Kidney tubule cell (primary cell): ENCODE data around the gene MYOZ3.

Source experiments
- DNase-seq: peaks from one replicate; pipeline ENCODE4 v3.0.0-alpha.2; 2018; ENCODE audit warnings: low spot score

MYOZ3 gene

DNA sequence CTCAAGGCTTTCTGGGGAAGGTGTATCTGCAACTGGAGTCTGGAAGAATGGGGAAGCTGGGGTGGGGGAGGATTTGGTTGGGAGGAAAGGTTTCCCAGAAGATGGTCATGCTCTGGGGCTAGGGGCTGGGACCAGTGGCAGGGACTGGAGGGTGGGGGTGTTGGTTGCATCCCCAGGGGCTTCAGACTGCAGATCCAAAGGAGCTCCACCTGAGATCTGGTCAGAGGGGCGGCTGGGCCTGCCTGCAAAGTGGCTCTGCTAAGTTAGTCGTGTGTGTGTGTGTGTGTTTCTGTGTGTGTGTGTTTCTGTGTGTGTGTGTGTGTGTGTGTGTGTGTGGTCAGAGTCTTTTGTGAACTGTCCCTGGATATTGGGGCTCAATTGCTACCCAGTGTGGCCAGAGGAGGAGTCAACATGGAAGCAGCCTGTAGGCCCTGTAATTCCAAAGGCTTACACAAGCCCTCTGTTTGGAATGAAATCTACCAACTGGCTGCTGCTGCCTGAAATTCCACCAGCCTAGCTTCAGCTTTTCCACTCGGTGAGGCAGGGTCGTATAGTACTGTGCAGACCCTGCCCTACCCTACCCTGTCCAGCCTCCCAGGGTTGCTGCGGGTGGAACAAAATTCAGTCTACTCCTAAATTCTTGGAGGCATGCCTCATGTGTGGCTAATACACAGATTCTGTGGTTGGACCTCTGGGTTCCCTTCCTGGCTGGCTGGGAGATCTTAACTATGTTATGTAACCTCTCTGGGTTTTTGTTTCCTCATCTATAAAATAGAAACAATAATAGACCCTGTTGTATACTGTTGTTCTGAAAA, 33.1 kb upstream of the MYOZ3 start:
- DNase-seq, result peak; percentile 29

- no peak for DNase-seq
These were observed 32.0 kb upstream of the MYOZ3 start for GRCh38 chr5:150628936-150629485.

GRCh38 chr5:150630016-150630415, 31.0 kb upstream of the MYOZ3 start:
- no peak for DNase-seq

GRCh38 chr5:150630461-150631325, 30.4 kb upstream of the MYOZ3 start:
- no peak for DNase-seq

- no peak for DNase-seq
These were observed 29.7 kb upstream of the MYOZ3 start for GRCh38 chr5:150631326-150631701.

GRCh38 chr5:150632305-150633160, 28.5 kb upstream of the MYOZ3 start:
- no peak for DNase-seq

GRCh38 chr5:150633429-150633828, 27.6 kb upstream of the MYOZ3 start:
- no peak for DNase-seq

- peak; percentile 73 for DNase-seq
These were observed 24.4 kb upstream of the MYOZ3 start for GRCh38 chr5:150636391-150637244.

DNA sequence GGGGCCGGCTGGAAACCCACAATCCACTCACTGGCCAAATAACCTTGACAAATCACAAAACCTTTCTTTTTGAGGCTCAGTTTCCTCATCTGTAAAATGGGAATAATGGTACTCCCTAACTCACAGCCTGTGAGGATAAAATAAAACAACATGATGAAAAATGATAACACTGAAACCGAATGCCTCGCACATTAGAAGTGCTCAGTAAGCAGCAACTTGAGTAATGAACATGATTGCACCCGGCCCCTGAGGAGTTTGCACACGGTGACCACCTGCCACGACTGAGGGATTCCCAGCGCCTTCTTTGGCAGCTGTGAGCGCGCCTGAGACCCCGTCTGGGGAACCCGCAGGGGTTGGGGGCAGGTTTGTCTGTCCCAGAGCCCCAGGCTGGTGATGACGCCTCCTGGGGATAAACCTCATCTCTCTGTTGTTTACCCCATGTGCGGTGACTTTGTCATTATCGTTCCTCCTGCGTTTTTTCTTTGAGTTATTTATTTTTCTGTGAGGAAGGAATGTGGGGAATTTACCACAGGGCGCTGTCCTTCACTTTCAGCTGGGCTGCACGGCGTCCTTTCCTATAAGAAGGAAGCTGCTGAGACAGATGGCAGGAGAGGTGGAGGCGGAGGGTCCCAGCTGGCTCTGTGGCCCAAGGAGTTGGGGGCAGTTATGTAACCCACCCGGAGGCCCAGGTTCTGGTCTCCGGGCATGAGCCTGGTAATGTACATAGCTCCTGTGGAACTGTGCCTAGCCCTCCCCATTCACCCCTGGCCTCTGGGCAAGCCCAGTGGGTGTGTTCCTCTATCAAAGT, 23.6 kb upstream of the MYOZ3 start:
- peak; percentile 92 for DNase-seq

GRCh38 chr5:150638053-150638444, 23.0 kb upstream of the MYOZ3 start:
- no peak for DNase-seq

DNA sequence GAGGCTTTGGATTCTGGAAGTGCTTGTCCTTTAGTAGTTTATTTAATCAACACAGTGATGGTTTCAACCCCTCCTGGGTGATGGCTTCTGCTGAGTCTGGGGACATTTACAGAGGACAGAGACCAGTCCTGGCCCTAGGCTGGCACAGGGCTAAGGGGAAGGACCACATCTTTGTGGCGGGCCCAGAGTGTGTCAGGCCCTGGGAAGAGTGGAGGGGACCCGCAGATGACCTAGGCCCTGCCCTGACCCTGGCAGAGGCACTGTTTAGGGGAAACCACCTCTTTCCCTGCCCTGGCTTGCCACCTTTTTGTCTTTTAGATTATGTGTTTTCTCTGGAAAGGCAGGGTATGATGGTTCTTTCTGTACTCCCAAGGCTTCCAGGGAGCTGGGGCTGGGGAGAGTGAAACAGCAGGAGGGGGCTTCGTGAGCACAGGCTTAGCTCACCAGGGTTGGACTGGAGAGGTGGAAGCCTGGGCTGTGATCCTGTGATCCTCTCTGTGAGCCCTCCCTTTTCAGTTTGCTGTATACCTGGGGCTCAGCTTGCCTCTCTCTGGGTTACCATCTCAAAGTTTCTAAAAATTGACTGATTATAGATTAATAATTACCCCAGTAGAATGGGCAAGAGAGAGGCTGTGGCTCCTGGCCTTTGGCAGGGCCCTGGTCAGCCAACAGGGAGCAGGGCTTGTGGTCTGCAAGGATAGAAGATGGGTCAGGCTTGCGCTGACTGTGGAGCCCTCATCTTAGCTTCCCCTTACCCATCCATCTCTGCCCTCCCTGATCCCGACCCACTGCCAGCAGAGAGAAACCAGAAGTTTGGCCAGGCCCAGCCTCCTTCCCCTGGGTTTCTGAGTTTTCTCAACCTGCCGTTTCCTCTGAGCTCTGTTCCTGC, 22.3 kb upstream of the MYOZ3 start:
- peak; percentile 34 for DNase-seq

GRCh38 chr5:150639377-150639692, 21.7 kb upstream of the MYOZ3 start:
- peak; percentile 48 for DNase-seq

DNA sequence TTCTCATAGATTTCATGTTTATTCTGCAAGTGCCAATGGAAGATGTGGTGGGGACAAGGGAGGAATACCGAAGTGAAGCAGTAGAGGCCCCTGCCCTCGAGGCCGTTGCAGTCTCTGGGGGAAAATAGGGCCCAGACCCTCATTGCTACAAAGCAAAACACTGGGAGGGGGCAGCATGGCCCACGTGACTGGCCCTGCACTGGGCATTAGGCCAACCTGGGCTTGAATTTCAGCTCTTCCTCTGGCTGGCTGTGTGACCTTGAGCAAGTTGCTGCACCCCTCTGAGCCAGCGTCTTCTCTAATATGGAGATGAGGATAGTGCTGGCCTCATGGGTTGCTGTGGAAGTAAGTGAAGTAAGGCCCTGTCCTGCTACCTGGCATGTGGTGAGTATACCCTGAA, 21.3 kb upstream of the MYOZ3 start:
- no peak for DNase-seq

DNA sequence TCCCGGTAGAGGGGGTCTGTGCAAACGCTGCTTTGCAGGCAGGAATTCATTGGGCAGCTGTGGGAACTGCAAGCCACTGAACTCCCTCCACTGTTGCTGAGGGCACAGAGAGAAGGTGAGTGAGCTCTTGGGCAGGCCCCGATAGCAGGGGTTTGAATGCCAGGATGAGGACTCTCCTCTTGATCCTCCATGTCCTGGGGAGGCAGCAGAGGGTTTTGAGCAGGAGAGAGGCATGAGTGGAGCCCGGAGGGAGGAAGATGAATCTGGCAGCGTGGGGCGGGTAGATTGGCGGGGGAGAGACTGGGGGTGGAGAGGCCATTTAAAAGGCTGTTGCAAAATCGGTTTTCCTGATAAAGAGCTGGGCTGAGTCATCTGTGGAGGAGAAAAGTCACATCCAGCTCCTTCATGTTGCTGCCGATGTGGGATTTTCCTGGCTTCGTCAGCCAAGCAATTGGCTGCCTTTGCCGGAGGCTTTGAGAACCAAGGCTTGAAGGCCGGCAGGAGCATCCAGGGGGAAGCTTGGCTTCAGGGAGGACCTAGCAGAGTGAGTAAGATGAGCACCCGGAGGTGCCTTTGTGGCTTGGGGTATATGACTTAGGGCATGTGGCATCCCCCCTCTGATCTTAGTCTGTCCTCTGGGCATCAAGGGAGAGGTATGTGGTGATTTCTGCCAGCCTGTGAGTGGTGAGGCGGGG, 20.6 kb upstream of the MYOZ3 start, which contains the start of gene SYNPO:
Gene SYNPO (plus strand): TSS at position 350 of the 695 bp plus-strand sequence. CDS start 7,616 bp downstream, outside the sequence.
- DNase-seq, result peak; percentile 93

- peak; percentile 71 for DNase-seq
These were observed 20.0 kb upstream of the MYOZ3 start for GRCh38 chr5:150641006-150641570.

- no peak for DNase-seq
These were observed 19.1 kb upstream of the MYOZ3 start for GRCh38 chr5:150641824-150642566.

DNA sequence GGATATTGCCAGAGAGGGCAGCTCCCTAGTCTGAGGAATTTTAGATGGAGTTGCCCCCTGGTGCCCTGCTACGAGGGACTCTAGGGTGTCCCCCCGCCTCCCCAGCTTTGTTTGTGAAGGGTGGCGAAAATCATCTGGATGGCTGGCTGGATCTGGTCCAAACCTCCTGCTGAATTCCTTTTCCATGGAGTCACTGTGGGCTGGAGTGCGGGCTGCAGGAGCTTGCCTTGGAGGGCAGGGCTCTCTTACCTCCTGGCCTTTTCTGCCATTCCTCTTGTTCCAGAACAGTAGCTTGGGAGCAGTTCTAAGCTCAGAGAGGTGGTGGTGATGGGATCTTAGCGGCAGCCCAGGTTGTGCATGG, 18.5 kb upstream of the MYOZ3 start:
- peak; percentile 97 for DNase-seq
